Measurements from ENCODE around the gene MBTPS2. TPM values are rescaled to one million over a fixed set of nuclear protein-coding genes. Genes with fewer than 3 reads are reported as not detected.

MBTPS2 gene
- total and polyA plus RNA-seq, 4 donors = 5.6 to 13.5 (median 9.9) TPM

DNA sequence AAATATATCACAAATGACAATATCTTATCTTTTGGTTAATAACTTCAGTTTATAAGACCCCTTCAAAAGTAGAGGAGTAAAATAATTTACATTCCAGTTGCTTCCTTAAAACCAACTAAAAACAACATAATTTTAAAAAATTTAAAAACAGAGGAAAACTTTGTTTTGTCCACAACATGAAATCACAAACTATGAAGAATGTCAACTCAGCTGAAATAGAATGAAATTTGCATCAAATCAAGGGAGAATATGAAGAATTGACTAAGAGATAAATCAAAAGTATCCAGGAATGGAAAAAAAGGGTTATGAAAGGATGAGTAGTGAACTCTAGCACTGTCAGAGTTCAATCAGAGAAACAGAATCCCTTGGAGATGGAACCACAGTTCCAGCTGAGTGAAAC lies 14.2 kb downstream of the MBTPS2 start:
- H3K4me3 ChIP-seq (ENCODE audit: low read depth in 1 of 3, low read length in 3 of 3) = no peak overlapping the region
- no peaks in the 10 kb centered on the region for H3K27me3 ChIP-seq (ENCODE audit: control insufficient read depth in 4 of 4, insufficient read depth in 4 of 4, low read length in 3 of 4)
- no peaks in the 10 kb centered on the region for H3K9me3 ChIP-seq (ENCODE audit: control insufficient read depth in 4 of 4, low read length in 3 of 4)
- H3K36me3 ChIP-seq (ENCODE audit: control insufficient read depth in 4 of 4, insufficient read depth in 3 of 4, low read depth in 1 of 4, low read length in 3 of 4) = peaks cover 0 to 11% (median 8%) of the 10 kb centered on the region in 4 donors
- no peak for TF ChIP-seq HNF4G (IDR thresholded peaks at IDR 0.05)
- TF ChIP-seq NR2F2 (IDR thresholded peaks at IDR 0.05) = no peak
- TF ChIP-seq HNF4A (conservative IDR thresholded peaks at IDR 0.05) = no peak
- no peak for TF ChIP-seq FOXA1 (IDR thresholded peaks at IDR 0.05)
- TF ChIP-seq RXRA (IDR thresholded peaks at IDR 0.05) = no peak
- TF ChIP-seq JUND (IDR thresholded peaks at IDR 0.05) = no peak
- TF ChIP-seq, protein P1, sequence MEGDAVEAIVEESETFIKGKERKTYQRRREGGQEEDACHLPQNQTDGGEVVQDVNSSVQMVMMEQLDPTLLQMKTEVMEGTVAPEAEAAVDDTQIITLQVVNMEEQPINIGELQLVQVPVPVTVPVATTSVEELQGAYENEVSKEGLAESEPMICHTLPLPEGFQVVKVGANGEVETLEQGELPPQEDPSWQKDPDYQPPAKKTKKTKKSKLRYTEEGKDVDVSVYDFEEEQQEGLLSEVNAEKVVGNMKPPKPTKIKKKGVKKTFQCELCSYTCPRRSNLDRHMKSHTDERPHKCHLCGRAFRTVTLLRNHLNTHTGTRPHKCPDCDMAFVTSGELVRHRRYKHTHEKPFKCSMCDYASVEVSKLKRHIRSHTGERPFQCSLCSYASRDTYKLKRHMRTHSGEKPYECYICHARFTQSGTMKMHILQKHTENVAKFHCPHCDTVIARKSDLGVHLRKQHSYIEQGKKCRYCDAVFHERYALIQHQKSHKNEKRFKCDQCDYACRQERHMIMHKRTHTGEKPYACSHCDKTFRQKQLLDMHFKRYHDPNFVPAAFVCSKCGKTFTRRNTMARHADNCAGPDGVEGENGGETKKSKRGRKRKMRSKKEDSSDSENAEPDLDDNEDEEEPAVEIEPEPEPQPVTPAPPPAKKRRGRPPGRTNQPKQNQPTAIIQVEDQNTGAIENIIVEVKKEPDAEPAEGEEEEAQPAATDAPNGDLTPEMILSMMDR (IDR thresholded peaks at IDR 0.05; ENCODE audit: low read depth, low read length, missing input control) = no peak
- no peak for TF ChIP-seq TAF1 (conservative IDR thresholded peaks at IDR 0.05)
- no peak for TF ChIP-seq SP1 (IDR thresholded peaks at IDR 0.05)
- TF ChIP-seq, protein P2, sequence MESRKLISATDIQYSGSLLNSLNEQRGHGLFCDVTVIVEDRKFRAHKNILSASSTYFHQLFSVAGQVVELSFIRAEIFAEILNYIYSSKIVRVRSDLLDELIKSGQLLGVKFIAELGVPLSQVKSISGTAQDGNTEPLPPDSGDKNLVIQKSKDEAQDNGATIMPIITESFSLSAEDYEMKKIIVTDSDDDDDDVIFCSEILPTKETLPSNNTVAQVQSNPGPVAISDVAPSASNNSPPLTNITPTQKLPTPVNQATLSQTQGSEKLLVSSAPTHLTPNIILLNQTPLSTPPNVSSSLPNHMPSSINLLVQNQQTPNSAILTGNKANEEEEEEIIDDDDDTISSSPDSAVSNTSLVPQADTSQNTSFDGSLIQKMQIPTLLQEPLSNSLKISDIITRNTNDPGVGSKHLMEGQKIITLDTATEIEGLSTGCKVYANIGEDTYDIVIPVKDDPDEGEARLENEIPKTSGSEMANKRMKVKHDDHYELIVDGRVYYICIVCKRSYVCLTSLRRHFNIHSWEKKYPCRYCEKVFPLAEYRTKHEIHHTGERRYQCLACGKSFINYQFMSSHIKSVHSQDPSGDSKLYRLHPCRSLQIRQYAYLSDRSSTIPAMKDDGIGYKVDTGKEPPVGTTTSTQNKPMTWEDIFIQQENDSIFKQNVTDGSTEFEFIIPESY (IDR thresholded peaks at IDR 0.05) = no peak
- TF ChIP-seq FOXA2 (IDR thresholded peaks at IDR 0.05) = no peak
- no peak for DNase-seq (ENCODE audit: low spot score)
- no peaks in the 10 kb centered on the region for H3K4me1 ChIP-seq (ENCODE audit: control insufficient read depth in 4 of 4, insufficient read depth in 4 of 4, low read length in 3 of 4)
- no peak overlapping the region for H3K27ac ChIP-seq (ENCODE audit: low read depth in 1 of 2, low read length in 2 of 2)
- no peak overlapping the region for H3K9ac ChIP-seq (ENCODE audit: low read depth in 1 of 2, low read length in 2 of 2)

DNA sequence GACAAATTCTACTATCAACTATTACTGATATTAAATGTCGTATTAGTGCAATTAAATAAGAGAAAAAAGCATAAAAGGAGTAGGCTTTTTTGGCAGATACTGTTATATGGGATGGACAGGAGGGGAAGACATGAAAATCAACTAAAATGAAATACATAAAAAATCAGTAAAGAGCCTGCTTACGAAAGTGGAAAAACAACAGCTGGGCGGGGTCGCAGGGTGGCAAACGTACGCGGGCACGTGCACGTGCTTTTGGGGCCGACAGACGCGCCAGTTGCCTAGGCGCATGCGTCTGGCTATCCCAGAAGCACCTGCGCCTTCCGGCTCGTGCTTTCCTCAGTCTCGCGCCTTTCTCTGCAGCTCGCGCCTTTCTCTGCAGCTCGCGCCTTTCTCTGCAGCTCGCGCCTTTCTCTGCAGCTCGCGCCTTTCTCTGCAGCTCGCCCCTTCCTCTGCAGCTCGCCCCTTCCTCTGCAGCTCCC lies 16.6 kb downstream of the MBTPS2 start, which contains the start of gene YY2:
Gene YY2, plus strand, starts transcription at position 51 of the 479 bp plus-strand sequence. CDS start 498 bp downstream, outside the sequence.
- no peaks in the 10 kb centered on the region for H3K4me1 ChIP-seq (ENCODE audit: control insufficient read depth in 4 of 4, insufficient read depth in 4 of 4, low read length in 3 of 4)
- H3K27ac ChIP-seq (ENCODE audit: low read depth in 1 of 2, low read length in 2 of 2) = no peak within 1 kb of the TSS
- DNase-seq (ENCODE audit: low spot score) = no peak
- H3K36me3 ChIP-seq (ENCODE audit: control insufficient read depth in 4 of 4, insufficient read depth in 3 of 4, low read depth in 1 of 4, low read length in 3 of 4) = peaks cover 0 to 12% (median 8%) of the 10 kb centered on the region in 4 donors
- 98% methylated on average over 29 of the region's 29 CpGs for WGBS
- H3K9ac ChIP-seq (ENCODE audit: low read depth in 1 of 2, low read length in 2 of 2) = no peak within 1 kb of the TSS
- no peaks in the 10 kb centered on the region for H3K27me3 ChIP-seq (ENCODE audit: control insufficient read depth in 4 of 4, insufficient read depth in 4 of 4, low read length in 3 of 4)
- no peak for TF ChIP-seq GABPA (IDR thresholded peaks at IDR 0.05 in 1 of 2, conservative IDR thresholded peaks at IDR 0.05 in 1 of 2)
- TF ChIP-seq, protein P1 (IDR thresholded peaks at IDR 0.05; ENCODE audit: low read depth, low read length, missing input control) = no peak
- no peaks in the 10 kb centered on the region for H3K9me3 ChIP-seq (ENCODE audit: control insufficient read depth in 4 of 4, low read length in 3 of 4)
- H3K4me3 ChIP-seq (ENCODE audit: low read depth in 1 of 3, low read length in 3 of 3) = no peak within 1 kb of the TSS

DNA sequence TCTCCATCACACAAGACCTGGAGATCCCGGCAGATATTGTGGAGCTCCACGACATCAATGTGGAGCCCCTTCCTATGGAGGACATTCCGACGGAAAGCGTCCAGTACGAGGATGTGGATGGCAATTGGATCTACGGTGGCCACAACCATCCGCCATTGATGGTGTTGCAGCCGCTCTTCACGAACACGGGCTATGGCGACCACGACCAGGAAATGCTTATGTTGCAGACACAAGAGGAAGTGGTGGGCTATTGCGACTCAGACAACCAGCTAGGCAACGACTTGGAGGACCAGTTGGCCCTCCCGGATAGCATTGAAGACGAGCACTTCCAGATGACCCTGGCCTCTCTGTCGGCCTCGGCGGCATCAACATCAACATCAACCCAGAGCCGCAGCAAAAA lies 17.1 kb downstream of the MBTPS2 start:
- Histone ChIP-seq H3K27me3 (ENCODE audit: control insufficient read depth in 4 of 4, insufficient read depth in 4 of 4, low read length in 3 of 4) (no peaks in the 10 kb centered on the region), H3K9ac (ENCODE audit: low read depth in 1 of 2, low read length in 2 of 2) (no peak overlapping the region), H3K4me1 (ENCODE audit: control insufficient read depth in 4 of 4, insufficient read depth in 4 of 4, low read length in 3 of 4) (no peaks in the 10 kb centered on the region), H3K4me3 (ENCODE audit: low read depth in 1 of 3, low read length in 3 of 3) (no peak overlapping the region), H3K9me3 (ENCODE audit: control insufficient read depth in 4 of 4, low read length in 3 of 4) (no peaks in the 10 kb centered on the region), H3K36me3 (ENCODE audit: control insufficient read depth in 4 of 4, insufficient read depth in 3 of 4, low read depth in 1 of 4, low read length in 3 of 4) (peaks cover 0 to 12% (median 8%) of the 10 kb centered on the region in 4 donors), H3K27ac (ENCODE audit: low read depth in 1 of 2, low read length in 2 of 2) (no peak overlapping the region)
- 98% methylated on average over 21 of the region's 21 CpGs for WGBS
- no peak for DNase-seq (ENCODE audit: low spot score)
- TF ChIP-seq JUND (IDR thresholded peaks at IDR 0.05) (no peak), FOXA1 (IDR thresholded peaks at IDR 0.05) (no peak), RAD21 (IDR thresholded peaks at IDR 0.05) (no peak), EGR1 (IDR thresholded peaks at IDR 0.05; ENCODE audit: low read depth in 2 of 2) (no peak), TAF1 (conservative IDR thresholded peaks at IDR 0.05) (no peak), HNF4G (IDR thresholded peaks at IDR 0.05) (no peak), HNF4A (conservative IDR thresholded peaks at IDR 0.05) (no peak), GABPA (IDR thresholded peaks at IDR 0.05 in 1 of 2, conservative IDR thresholded peaks at IDR 0.05 in 1 of 2) (no peak), RXRA (IDR thresholded peaks at IDR 0.05) (no peak)
- TF ChIP-seq, protein P2 (IDR thresholded peaks at IDR 0.05) = no peak
- TF ChIP-seq, protein P3, sequence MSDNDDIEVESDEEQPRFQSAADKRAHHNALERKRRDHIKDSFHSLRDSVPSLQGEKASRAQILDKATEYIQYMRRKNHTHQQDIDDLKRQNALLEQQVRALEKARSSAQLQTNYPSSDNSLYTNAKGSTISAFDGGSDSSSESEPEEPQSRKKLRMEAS (IDR thresholded peaks at IDR 0.05) = no peak
- TF ChIP-seq, protein P4, sequence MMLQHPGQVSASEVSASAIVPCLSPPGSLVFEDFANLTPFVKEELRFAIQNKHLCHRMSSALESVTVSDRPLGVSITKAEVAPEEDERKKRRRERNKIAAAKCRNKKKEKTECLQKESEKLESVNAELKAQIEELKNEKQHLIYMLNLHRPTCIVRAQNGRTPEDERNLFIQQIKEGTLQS (IDR thresholded peaks at IDR 0.05) = no peak

Data from liver (tissue), 9 donors.